HG03135 (cell line): ENCODE data around the gene IRF2.

Experiments used
- ATAC-seq: cut with Tn5 transposase; IDR thresholded peaks from one replicate; pipeline ENCODE4 v1.9.1; 2021; ENCODE audit warnings: mild to moderate bottlenecking, moderate library complexity; ENCODE audit not compliant: unreplicated experiment

The IRF2 gene

DNA sequence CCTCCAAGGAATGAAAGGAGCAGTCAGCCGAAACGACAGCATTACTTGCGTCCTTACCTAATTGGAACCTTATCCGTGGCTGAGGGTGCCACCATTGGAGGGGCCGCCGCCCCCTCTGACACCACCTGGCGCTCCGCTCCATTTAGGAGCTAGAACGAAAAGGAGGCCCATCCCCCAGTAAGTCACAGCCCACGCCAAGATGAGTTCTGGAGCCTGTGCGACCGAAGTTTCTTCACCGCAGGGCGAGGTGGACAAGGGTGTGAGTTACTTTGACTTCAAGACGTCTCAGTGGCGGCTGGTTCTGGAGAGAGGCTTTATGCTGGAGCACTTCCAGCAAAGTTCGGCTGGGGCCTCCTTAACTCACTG lies 729 bp upstream of the IRF2 start:
- ATAC-seq = peak; percentile 6

GRCh38 chr4:184473499-184474262 lies 669 bp downstream of the IRF2 start:
- no peak for ATAC-seq

GRCh38 chr4:184472614-184473498 lies 1.5 kb downstream of the IRF2 start:
- ATAC-seq = peak; percentile 31

DNA sequence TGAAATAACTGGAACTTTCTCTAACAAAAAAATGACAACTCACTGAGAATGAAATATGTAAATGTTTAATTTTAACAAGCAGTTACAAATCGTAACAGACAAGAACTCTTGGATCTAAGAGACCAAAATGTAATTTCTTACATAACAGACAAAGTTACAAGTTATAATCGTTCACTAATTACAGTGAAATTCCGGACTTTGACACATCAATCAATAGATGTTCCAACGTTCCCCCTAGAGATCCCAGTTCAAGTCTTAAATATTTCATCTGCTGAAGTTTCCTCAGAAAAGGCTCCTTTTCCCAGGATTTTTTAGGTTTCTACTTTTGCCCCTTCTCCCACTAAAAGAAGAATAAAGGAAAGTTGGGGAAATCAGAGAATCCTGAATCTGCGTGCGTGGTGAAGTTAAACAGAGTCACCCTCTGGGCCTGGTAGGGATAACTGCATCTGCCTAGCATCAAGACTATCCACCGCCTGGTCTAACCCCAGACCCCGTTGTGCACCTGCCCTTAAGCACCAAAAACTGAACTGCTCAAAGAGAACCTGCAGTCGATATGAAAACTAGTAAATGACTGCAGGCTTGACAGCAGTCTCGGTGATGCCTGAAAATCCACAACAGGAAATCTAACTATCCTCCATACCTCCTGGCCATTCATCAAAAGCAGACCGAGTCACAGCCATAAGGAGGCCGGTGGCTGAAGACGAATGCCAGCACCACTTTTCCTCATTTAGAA lies 2.3 kb downstream of the IRF2 start:
- ATAC-seq = no peak

GRCh38 chr4:184470785-184471110 lies 3.6 kb downstream of the IRF2 start:
- no peak for ATAC-seq

DNA sequence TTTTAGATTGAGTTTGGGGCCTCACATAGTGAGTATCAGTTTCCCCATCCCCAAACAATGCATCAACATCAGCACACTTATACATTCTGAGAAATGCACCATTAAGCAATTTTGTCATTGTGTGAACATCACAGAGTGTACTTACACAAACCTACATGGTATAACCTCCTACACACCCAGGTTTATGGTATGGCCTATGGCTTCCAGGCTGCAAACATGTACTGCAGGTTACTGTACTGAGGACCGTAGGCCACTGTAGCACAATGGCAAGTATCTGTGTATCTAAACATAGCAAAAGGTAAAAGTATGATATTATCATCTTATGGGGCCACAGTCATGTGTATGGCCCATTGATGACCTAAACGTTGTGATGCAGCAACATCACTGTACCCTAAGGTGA lies 7.7 kb downstream of the IRF2 start:
- ATAC-seq = no peak

GRCh38 chr4:184464759-184465454 lies 9.4 kb downstream of the IRF2 start:
- ATAC-seq = no peak

- ATAC-seq = no peak
Observed at GRCh38 chr4:184463856-184464255, 10.5 kb downstream of the IRF2 start.

- no peak for ATAC-seq
Observed at GRCh38 chr4:184463158-184463557, 11.2 kb downstream of the IRF2 start.

DNA sequence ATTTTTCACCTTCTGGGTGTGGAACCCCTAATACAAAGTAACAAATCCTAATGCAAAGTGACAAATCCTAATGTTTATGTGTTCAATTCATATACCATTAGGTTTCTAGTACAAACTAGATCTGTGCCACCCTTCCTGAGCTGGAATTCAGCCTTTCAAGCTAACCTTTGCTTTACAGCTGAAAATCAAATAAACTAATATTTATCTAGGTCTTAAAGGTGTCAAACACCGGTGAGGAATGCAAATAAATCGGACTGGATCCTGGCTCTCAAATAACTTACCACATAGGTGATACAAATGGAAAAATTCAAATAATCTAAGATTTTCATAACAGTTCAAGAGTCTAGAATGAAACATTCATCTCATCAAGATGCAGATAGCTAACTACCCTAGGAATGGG lies 11.6 kb downstream of the IRF2 start:
- ATAC-seq = no peak

- no peak for ATAC-seq
Observed at GRCh38 chr4:184461711-184462441, 12.5 kb downstream of the IRF2 start.

GRCh38 chr4:184460499-184461285 lies 13.7 kb downstream of the IRF2 start:
- ATAC-seq = no peak

DNA sequence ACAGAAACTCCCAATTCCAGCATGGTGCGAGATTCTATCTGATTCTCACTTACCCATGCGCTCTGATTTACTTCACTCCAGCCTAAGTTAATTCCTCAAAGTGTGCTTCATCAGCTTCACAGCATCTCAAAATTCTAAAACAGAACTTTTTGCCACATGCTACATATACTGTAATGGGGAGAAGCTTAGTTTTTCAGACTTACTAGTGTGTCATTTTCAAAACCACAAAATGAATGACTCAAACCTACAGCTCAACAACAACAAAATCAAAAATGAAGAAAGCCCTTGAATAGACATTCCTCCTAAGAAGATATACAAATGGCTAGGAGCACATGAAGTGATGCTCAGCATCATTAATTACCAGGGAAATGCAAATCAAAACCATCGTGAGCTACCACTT lies 14.9 kb downstream of the IRF2 start:
- ATAC-seq = no peak

DNA sequence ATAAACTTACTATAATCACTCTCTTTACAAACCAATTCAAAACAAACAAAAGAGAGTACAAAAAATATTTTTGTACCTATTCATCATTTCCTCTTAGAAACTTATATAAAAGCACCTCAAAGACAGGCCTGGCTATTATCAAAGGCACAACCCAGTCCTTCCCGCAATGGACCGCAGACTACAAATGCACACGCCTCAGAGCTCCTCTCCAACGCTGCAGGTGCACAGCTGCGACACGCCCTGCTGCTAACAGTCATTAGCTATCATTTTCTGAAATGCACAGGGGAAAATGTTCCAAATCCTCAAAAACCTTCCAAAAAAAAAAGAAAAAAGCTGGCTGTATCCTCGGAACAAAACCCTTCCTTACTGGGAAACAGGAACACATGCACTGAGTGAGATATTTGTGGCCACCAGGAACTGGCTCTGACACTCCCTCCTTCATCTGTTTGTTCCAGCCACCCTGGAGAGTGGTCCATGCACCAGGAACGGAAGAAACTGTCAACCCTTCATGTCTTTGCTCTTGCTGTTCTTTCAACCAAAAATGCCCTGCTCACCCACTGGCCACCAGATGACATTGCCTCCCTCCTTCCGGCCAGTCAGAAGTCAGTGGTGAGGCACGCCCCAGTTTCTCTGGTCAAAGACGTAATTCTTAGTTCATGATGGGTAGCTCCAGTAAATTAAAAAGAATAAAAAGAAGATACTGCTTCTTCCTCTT lies 16.7 kb downstream of the IRF2 start:
- ATAC-seq = no peak

DNA sequence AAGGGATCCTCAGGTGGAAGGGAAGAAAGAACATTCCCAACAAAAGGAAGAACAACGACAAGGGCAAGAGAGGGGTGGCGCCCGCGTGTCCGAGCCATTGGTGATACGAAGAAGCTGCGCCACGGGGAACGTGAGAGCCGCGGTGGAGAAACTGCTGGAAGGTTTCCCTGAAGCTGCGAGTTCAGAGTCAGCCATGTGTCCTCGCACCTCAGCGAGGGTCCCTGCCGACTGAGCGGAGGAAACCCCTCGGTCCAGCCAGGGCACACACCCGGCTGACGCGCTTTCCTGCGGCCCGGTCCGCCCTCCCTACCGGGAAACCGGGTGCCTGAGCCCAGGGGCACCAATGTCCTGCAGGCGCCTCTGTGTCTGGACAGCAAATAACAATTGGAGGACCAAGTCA lies 18.0 kb downstream of the IRF2 start:
- ATAC-seq = no peak

- ATAC-seq = no peak
Observed at GRCh38 chr4:184455299-184455698, 19.1 kb downstream of the IRF2 start.

GRCh38 chr4:184453365-184454160 lies 20.8 kb downstream of the IRF2 start:
- peak; percentile 56 for ATAC-seq

DNA sequence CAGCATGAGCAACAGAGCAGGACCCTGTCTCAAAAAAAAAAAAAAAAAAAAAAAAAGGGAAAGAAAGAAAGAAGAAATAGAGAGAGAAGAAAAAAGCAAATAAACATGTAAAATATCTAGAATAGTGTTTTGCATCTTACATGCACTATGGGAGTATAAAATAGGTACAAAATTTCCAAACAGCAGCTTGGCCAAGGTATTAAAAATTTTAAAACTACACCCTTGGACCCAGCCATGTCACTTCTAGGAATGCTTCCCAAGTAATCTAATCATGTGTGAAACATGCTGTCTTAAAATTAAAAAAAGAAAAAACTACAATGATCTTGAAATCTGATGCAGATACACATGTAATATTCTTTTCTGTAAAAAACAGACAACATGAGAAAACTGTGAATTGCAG lies 21.6 kb downstream of the IRF2 start:
- no peak for ATAC-seq
